ENCODE results near the gene DNM1. TPM values are rescaled to one million over a fixed set of nuclear protein-coding genes. Genes with fewer than 3 reads are reported as not detected.

The DNM1 gene
- total and polyA plus RNA-seq, 2 donors, result 15.2 to 68.3 TPM

GRCh38 chr9:128233817-128234406 is 30.7 kb downstream of the DNM1 start:
- no peak for DNase-seq (ENCODE audit: extremely low spot score)
- 87% methylated on average over 28 of the region's 28 CpGs for WGBS
- H3K36me3 ChIP-seq (ENCODE audit: insufficient read depth), result no peaks in the 10 kb centered on the region
- H3K27ac ChIP-seq (ENCODE audit: low read depth), result no peak overlapping the region
- H3K4me3 ChIP-seq (ENCODE audit: low read depth, low read length), result no peak overlapping the region
- no peaks in the 10 kb centered on the region for H3K4me1 ChIP-seq (ENCODE audit: insufficient read depth)

- Histone ChIP-seq H3K27ac (ENCODE audit: low read depth) (no peak overlapping the region), H3K4me1 (ENCODE audit: insufficient read depth) (no peaks in the 10 kb centered on the region), H3K36me3 (ENCODE audit: insufficient read depth) (no peaks in the 10 kb centered on the region), H3K4me3 (ENCODE audit: low read depth, low read length) (no peak overlapping the region)
- WGBS, result 80% methylated on average over 4 of the region's 4 CpGs
- no peak for DNase-seq (ENCODE audit: extremely low spot score)
Observed at GRCh38 chr9:128242124-128242523, 38.9 kb downstream of the DNM1 start.

GRCh38 chr9:128242828-128243214 is 39.6 kb downstream of the DNM1 start:
- peak overlapping the region; percentile 12 for H3K27ac ChIP-seq (ENCODE audit: low read depth)

GRCh38 chr9:128243215-128244018 is 40.2 kb downstream of the DNM1 start:
- peak overlapping the region; percentile 52 for H3K27ac ChIP-seq (ENCODE audit: low read depth)
- no peak overlapping the region for H3K4me3 ChIP-seq (ENCODE audit: low read depth, low read length)
- H3K4me1 ChIP-seq (ENCODE audit: insufficient read depth), result no peaks in the 10 kb centered on the region
- DNase-seq (ENCODE audit: extremely low spot score), result peak; percentile 50
- H3K36me3 ChIP-seq (ENCODE audit: insufficient read depth), result no peaks in the 10 kb centered on the region
- 33% methylated on average over 13 of the region's 13 CpGs for WGBS

More at GRCh38 chr9:128242828-128243214, 39.6 kb downstream of the DNM1 start:
- 40% methylated on average over 7 of the region's 7 CpGs for WGBS
- Histone ChIP-seq H3K4me3 (ENCODE audit: low read depth, low read length) (no peak overlapping the region), H3K4me1 (ENCODE audit: insufficient read depth) (no peaks in the 10 kb centered on the region), H3K36me3 (ENCODE audit: insufficient read depth) (no peaks in the 10 kb centered on the region)
- DNase-seq (ENCODE audit: extremely low spot score), result no peak

GRCh38 chr9:128244091-128244836 is 41.1 kb downstream of the DNM1 start:
- WGBS, result 32% methylated on average over 13 of the region's 13 CpGs
- peak overlapping the region; percentile 59 for H3K27ac ChIP-seq (ENCODE audit: low read depth)
- no peaks in the 10 kb centered on the region for H3K4me1 ChIP-seq (ENCODE audit: insufficient read depth)
- no peak for DNase-seq (ENCODE audit: extremely low spot score)
- no peaks in the 10 kb centered on the region for H3K36me3 ChIP-seq (ENCODE audit: insufficient read depth)
- peak overlapping the region; percentile 13 for H3K4me3 ChIP-seq (ENCODE audit: low read depth, low read length)

- Histone ChIP-seq H3K36me3 (ENCODE audit: insufficient read depth) (no peaks in the 10 kb centered on the region), H3K4me3 (ENCODE audit: low read depth, low read length) (peak overlapping the region; percentile 13), H3K27ac (ENCODE audit: low read depth) (peak overlapping the region; percentile 59), H3K4me1 (ENCODE audit: insufficient read depth) (no peaks in the 10 kb centered on the region)
- DNase-seq (ENCODE audit: extremely low spot score), result peak; percentile 79
- WGBS, result 10% methylated on average over 18 of the region's 18 CpGs
Observed at GRCh38 chr9:128244837-128245231, 41.7 kb downstream of the DNM1 start.

GRCh38 chr9:128245421-128246151 is 42.4 kb downstream of the DNM1 start:
- Histone ChIP-seq H3K27ac (ENCODE audit: low read depth) (no peak overlapping the region), H3K4me3 (ENCODE audit: low read depth, low read length) (no peak overlapping the region), H3K4me1 (ENCODE audit: insufficient read depth) (no peaks in the 10 kb centered on the region), H3K36me3 (ENCODE audit: insufficient read depth) (no peaks in the 10 kb centered on the region)
- WGBS, result 37% methylated on average over 13 of the region's 13 CpGs
- peak; percentile 53 for DNase-seq (ENCODE audit: extremely low spot score)

- Histone ChIP-seq H3K4me1 (ENCODE audit: insufficient read depth) (no peaks in the 10 kb centered on the region), H3K27ac (ENCODE audit: low read depth) (no peak overlapping the region), H3K4me3 (ENCODE audit: low read depth, low read length) (no peak overlapping the region), H3K36me3 (ENCODE audit: insufficient read depth) (no peaks in the 10 kb centered on the region)
- DNase-seq (ENCODE audit: extremely low spot score), result no peak
- 61% methylated on average over 2 of the region's 2 CpGs for WGBS
Observed at GRCh38 chr9:128246471-128246870, 43.3 kb downstream of the DNM1 start.

GRCh38 chr9:128247226-128247803 is 44.1 kb downstream of the DNM1 start:
- no peak overlapping the region for H3K27ac ChIP-seq (ENCODE audit: low read depth)
- WGBS, result 80% methylated on average over 5 of the region's 5 CpGs
- DNase-seq (ENCODE audit: extremely low spot score), result no peak
- H3K36me3 ChIP-seq (ENCODE audit: insufficient read depth), result no peaks in the 10 kb centered on the region
- no peaks in the 10 kb centered on the region for H3K4me1 ChIP-seq (ENCODE audit: insufficient read depth)
- H3K4me3 ChIP-seq (ENCODE audit: low read depth, low read length), result no peak overlapping the region

- DNase-seq (ENCODE audit: extremely low spot score), result no peak
- Histone ChIP-seq H3K27ac (ENCODE audit: low read depth) (no peak overlapping the region), H3K36me3 (ENCODE audit: insufficient read depth) (no peaks in the 10 kb centered on the region), H3K4me3 (ENCODE audit: low read depth, low read length) (no peak overlapping the region), H3K4me1 (ENCODE audit: insufficient read depth) (no peaks in the 10 kb centered on the region)
- WGBS, result 89% methylated on average over 8 of the region's 8 CpGs
Observed at GRCh38 chr9:128249558-128249907, 46.4 kb downstream of the DNM1 start.

GRCh38 chr9:128249908-128250838 is 47.0 kb downstream of the DNM1 start:
- Histone ChIP-seq H3K4me1 (ENCODE audit: insufficient read depth) (no peaks in the 10 kb centered on the region), H3K4me3 (ENCODE audit: low read depth, low read length) (no peak overlapping the region), H3K27ac (ENCODE audit: low read depth) (no peak overlapping the region), H3K36me3 (ENCODE audit: insufficient read depth) (no peaks in the 10 kb centered on the region)
- WGBS, result 40% methylated on average over 81 of the region's 81 CpGs
- no peak for DNase-seq (ENCODE audit: extremely low spot score)

All from urinary bladder (tissue), 4 donors.